Measurements from ENCODE around the gene DARS2.

DARS2 gene

DNA sequence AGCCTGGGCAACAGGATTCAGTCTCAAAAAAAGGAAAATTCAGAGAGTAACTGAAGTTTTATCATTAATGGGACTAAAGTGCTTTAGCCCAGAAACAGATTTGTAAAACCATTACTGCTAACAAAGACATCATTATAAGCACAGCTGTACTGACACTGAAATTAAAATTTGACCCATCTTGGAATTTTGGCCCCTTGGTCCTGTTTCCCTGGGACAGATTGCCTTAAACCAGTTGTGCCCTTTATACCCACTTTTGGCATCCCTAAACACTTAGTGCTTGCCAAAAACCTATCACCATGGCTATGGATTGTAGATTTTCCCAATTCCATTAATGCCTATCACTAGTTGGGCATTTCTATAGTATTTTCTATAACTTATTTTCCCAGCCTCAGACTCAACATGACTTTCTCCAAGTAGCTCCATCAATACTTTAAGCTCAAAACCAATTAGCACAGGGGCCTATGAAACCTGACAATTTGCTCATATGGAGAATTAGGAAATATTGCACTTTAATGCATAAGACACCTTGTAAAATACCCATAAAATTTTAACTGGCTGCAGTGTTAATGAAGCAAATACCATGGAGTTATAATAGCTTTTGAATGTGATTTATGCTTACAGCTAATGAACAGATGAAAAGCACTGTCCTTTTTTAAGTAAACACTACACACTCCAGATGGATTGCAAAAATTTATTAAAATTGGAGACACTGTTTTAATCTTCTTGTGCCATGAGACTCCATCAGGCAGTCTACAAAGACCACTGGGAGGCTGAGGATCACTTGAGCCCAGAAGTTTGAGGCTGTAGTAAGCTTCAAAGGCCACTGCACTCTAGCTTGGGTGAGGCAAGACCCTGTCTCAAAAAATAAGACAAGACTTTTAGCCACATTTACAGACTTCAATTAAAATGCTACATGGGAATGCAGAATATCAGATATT is 39.0 kb downstream of the DARS2 start:
- peaks cover 8% of the 10 kb centered on the region for H3K27me3 ChIP-seq (ENCODE audit: insufficient read depth, low read length, poor library complexity, severe bottlenecking)
- peaks cover 33% of the 10 kb centered on the region for H3K4me1 ChIP-seq (ENCODE audit: insufficient read depth, low read length, poor library complexity, severe bottlenecking)
- H3K9ac ChIP-seq (ENCODE audit: low read depth, low read length, poor library complexity, severe bottlenecking) = peak overlapping the region; percentile 29
- peaks cover 13% of the 10 kb centered on the region; the same call in 1 of the 2 replicates for H3F3A ChIP-seq (ENCODE audit: low read depth)
- peaks cover 47% of the 10 kb centered on the region for H3K36me3 ChIP-seq (ENCODE audit: insufficient read depth, low read length)
- TF ChIP-seq EZH2phosphoT487 (IDR thresholded peaks at IDR 0.05; ENCODE audit: borderline replicate concordance) (no peak), CTCF (conservative IDR thresholded peaks at IDR 0.05; ENCODE audit: low read length) (no peak)
- H3K4me2 ChIP-seq (ENCODE audit: low read depth, low read length, poor library complexity, severe bottlenecking) = peak overlapping the region; percentile 92
- H3K9me3 ChIP-seq (ENCODE audit: insufficient read depth, low read depth, low read length) = no peaks in the 10 kb centered on the region
- peak overlapping the region; percentile 92 for H3K4me3 ChIP-seq (ENCODE audit: low read length, poor library complexity, severe bottlenecking)
- peaks cover 51% of the 10 kb centered on the region for H3K79me2 ChIP-seq (ENCODE audit: insufficient read depth, low read length)
- peaks cover 51% of the 10 kb centered on the region for H4K20me1 ChIP-seq (ENCODE audit: insufficient read depth, low read length, poor library complexity, severe bottlenecking)
- no peak overlapping the region for H2AFZ ChIP-seq (ENCODE audit: low read length)
- no peaks in the 10 kb centered on the region for H3K9me2 ChIP-seq (replicated peaks; ENCODE audit: low read depth, low read length)

DNA sequence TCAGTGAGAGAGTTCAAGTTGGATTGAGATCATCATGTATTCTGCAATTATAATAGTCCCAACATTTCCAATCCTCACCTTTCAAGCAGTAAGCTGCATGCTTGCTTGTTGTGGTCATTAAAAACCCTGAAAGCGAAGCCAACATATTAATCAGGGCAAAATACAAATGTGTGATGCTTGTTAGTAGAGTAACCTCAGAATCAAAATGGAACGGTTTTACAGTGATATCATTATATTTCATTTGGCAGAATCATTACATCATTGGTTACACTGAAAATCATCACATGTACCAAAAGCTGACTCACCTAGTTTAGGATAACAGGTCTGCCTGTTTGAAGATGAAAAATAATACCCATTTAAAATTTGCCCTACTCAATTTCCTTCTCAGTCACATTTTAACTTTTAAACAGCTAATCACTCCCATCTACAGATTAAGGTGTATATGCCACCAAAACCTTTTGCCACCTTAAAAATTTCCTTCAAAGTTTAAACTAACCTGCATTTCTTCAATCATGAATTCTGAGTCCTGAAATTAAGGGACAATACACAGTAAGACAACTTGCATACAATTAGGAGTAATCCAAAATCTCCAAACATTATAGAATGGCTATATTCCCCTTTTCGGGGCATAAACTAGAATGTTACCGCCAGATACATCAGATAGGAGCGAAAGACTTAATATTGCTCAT is 39.9 kb downstream of the DARS2 start:
- peak overlapping the region; percentile 92 for H3K4me3 ChIP-seq (ENCODE audit: low read length, poor library complexity, severe bottlenecking)
- peaks cover 47% of the 10 kb centered on the region for H3K36me3 ChIP-seq (ENCODE audit: insufficient read depth, low read length)
- peaks cover 13% of the 10 kb centered on the region; the same call in 1 of the 2 replicates for H3F3A ChIP-seq (ENCODE audit: low read depth)
- H3K9ac ChIP-seq (ENCODE audit: low read depth, low read length, poor library complexity, severe bottlenecking) = peak overlapping the region; percentile 92
- peaks cover 57% of the 10 kb centered on the region for H3K79me2 ChIP-seq (ENCODE audit: insufficient read depth, low read length)
- H3K9me2 ChIP-seq (replicated peaks; ENCODE audit: low read depth, low read length) = no peaks in the 10 kb centered on the region
- peak overlapping the region; percentile 92 for H3K4me2 ChIP-seq (ENCODE audit: low read depth, low read length, poor library complexity, severe bottlenecking)
- no peak overlapping the region for H2AFZ ChIP-seq (ENCODE audit: low read length)
- no peaks in the 10 kb centered on the region for H3K9me3 ChIP-seq (ENCODE audit: insufficient read depth, low read depth, low read length)
- TF ChIP-seq EZH2phosphoT487 (IDR thresholded peaks at IDR 0.05; ENCODE audit: borderline replicate concordance) (no peak), CTCF (conservative IDR thresholded peaks at IDR 0.05; ENCODE audit: low read length) (no peak)
- peaks cover 51% of the 10 kb centered on the region for H4K20me1 ChIP-seq (ENCODE audit: insufficient read depth, low read length, poor library complexity, severe bottlenecking)
- H3K4me1 ChIP-seq (ENCODE audit: insufficient read depth, low read length, poor library complexity, severe bottlenecking) = peaks cover 40% of the 10 kb centered on the region
- H3K27me3 ChIP-seq (ENCODE audit: insufficient read depth, low read length, poor library complexity, severe bottlenecking) = peaks cover 8% of the 10 kb centered on the region

DNA sequence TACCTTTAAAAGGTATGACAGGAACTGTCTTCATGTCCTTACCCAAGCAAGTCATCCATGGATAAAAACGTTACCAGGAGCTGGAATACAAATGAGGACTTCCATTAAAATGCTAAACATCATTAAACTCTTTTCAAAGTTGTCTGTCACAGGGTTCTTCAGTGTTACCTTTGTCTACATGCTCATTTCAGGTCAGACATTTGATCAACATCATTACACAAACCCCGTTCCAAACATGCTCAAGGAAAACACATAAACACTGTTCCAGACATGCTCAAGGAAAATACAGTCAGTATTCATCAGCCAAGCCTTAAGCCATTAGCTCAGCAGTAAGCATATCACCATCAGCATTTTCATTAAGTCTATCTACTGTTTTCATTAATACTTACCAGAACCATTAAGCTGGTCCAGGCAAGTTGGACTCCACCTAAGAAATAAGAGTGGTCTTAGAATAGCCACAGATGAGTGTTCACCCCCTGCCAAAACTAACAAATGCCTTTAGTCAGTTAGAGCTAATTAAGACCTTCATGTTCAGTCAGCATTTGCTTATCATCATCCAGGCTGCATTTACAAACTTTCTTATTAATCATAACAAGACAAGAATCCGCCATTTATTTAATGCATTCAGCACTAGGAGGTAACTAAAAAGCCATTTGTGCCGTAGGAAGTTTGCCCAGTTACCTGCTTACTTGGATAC is 41.1 kb downstream of the DARS2 start:
- peaks cover 19% of the 10 kb centered on the region for H3F3A ChIP-seq (ENCODE audit: low read depth)
- H3K9me2 ChIP-seq (replicated peaks; ENCODE audit: low read depth, low read length) = no peaks in the 10 kb centered on the region
- H3K4me1 ChIP-seq (ENCODE audit: insufficient read depth, low read length, poor library complexity, severe bottlenecking) = peaks cover 50% of the 10 kb centered on the region
- TF ChIP-seq EZH2phosphoT487 (IDR thresholded peaks at IDR 0.05; ENCODE audit: borderline replicate concordance) = no peak
- no peak for TF ChIP-seq CTCF (conservative IDR thresholded peaks at IDR 0.05; ENCODE audit: low read length)
- peaks cover 8% of the 10 kb centered on the region for H3K27me3 ChIP-seq (ENCODE audit: insufficient read depth, low read length, poor library complexity, severe bottlenecking)
- no peaks in the 10 kb centered on the region for H3K9me3 ChIP-seq (ENCODE audit: insufficient read depth, low read depth, low read length)
- H3K79me2 ChIP-seq (ENCODE audit: insufficient read depth, low read length) = peaks cover 59% of the 10 kb centered on the region
- H2AFZ ChIP-seq (ENCODE audit: low read length) = no peak overlapping the region
- H3K4me2 ChIP-seq (ENCODE audit: low read depth, low read length, poor library complexity, severe bottlenecking) = peak overlapping the region; percentile 92
- peaks cover 51% of the 10 kb centered on the region for H4K20me1 ChIP-seq (ENCODE audit: insufficient read depth, low read length, poor library complexity, severe bottlenecking)
- peak overlapping the region; percentile 92 for H3K4me3 ChIP-seq (ENCODE audit: low read length, poor library complexity, severe bottlenecking)
- peak overlapping the region; percentile 92 for H3K9ac ChIP-seq (ENCODE audit: low read depth, low read length, poor library complexity, severe bottlenecking)
- peaks cover 47% of the 10 kb centered on the region for H3K36me3 ChIP-seq (ENCODE audit: insufficient read depth, low read length)

Data from Loucy (cell line).